AG04449 (cell line): ENCODE results near the gene SELP.

ENCODE experiments used
- CTCF ChIA-PET: fragments of 350-600 bp; formaldehyde crosslinking; extraction: SDS; loops from one replicate; lab custom pipeline; 2021; ENCODE audit warnings: antibody characterized with exemption; lab: Yijun Ruan, JAX
- POLR2A ChIA-PET: fragments of 400-600, 350-600 bp; formaldehyde crosslinking; extraction: SDS; loops from one replicate; lab custom pipeline; 2020; ENCODE audit warnings: antibody characterized with exemption, inconsistent platforms; lab: Yijun Ruan, JAX
- DNase-seq: peaks from one replicate; pipeline ENCODE4 v3.0.0-alpha.2; 2010; ENCODE audit warnings: low read depth, low spot score
- H3K4me3 ChIP-seq: 2 replicates; pipeline ENCODE4 v1.5.1; 2011; ENCODE audit warnings: low read depth, mild to moderate bottlenecking, control low read depth, low read length
- TF ChIP-seq, protein P1 (sequence below): IDR thresholded peaks from one replicate; pipeline ENCODE4 v1.5.1; 2011; ENCODE audit warnings: mild to moderate bottlenecking, moderate library complexity, low read length, control low read depth, inconsistent platforms; ENCODE audit not compliant: insufficient read depth; ENCODE audit errors: missing control alignments

The SELP gene

DNA sequence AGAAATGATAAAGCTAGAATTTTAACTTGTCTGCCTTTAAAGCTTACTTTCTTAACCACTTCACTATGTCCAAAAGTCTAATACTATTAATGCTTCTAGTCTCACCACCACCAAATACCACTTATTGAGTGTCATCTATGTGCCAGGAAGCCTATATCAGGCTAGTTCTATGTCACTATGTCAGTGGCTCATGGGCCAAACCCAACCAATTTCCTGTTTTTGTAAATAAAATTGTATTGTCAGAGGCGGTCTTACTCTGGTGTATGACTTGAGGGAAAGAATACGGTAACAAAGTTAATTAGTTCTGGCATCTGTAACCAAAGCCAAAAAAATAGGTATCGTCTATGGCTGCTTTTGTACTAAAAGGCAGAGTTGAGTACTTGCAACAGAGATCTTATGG, 58.5 kb downstream of the SELP start:
- ChIA-PET CTCF (no interaction called here), POLR2A (no interaction called here)
- no peak overlapping the region for H3K4me3 ChIP-seq
- no peak for DNase-seq
- TF ChIP-seq, protein P1, sequence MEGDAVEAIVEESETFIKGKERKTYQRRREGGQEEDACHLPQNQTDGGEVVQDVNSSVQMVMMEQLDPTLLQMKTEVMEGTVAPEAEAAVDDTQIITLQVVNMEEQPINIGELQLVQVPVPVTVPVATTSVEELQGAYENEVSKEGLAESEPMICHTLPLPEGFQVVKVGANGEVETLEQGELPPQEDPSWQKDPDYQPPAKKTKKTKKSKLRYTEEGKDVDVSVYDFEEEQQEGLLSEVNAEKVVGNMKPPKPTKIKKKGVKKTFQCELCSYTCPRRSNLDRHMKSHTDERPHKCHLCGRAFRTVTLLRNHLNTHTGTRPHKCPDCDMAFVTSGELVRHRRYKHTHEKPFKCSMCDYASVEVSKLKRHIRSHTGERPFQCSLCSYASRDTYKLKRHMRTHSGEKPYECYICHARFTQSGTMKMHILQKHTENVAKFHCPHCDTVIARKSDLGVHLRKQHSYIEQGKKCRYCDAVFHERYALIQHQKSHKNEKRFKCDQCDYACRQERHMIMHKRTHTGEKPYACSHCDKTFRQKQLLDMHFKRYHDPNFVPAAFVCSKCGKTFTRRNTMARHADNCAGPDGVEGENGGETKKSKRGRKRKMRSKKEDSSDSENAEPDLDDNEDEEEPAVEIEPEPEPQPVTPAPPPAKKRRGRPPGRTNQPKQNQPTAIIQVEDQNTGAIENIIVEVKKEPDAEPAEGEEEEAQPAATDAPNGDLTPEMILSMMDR = no peak

DNA sequence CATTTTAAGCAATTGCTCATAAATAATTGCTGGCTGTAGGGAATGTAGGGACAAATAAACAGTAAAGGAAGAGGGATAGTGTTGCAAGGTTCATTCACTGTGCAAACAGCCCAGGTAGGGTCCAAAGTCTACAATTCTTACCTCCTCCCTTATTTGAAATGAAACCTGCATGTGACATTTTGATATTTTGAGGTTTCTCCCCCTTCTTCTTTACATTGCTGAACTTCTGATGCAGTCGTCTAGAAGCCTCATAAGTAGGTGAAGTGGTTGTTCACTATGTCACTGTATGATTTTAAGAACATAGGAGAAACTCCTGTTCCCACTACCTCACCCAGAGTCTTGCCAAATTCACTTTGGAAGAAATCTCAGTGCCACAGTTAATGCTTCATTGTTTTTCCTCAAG, 59.8 kb downstream of the SELP start:
- DNase-seq = no peak
- POLR2A ChIA-PET = no interaction called here
- TF ChIP-seq, protein P1 = no peak
- no peak overlapping the region for H3K4me3 ChIP-seq
- CTCF ChIA-PET = no interaction called here

DNA sequence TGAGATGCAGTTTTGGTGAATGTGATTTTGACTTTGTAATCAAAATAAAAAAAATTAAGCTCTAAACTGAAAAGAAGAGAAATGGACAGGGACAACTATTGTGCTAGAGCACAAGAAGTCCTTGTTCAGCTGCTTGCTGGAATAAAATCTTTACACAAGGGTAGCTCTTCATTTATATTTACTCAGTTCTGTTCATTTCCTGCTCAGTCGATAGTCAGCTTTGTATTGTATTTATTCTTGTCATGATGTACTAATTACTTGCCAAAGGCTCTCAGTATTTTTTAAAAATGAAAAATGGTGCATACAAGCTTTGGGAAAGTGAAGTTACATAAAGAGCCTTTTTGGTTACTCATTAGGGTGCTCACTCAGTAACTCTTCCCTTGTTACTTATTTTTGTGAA, 61.4 kb downstream of the SELP start:
- CTCF ChIA-PET = interaction anchor here (0.9 to 1.6 kb wide), 4 partner anchors 16 to 23 kb away, joined by 3 to 6 read pairs (median 4); no protein-coding TSS in a partner anchor
- no peak for DNase-seq
- POLR2A ChIA-PET = no interaction called here
- TF ChIP-seq, protein P1 = no peak
- H3K4me3 ChIP-seq = no peak overlapping the region

DNA sequence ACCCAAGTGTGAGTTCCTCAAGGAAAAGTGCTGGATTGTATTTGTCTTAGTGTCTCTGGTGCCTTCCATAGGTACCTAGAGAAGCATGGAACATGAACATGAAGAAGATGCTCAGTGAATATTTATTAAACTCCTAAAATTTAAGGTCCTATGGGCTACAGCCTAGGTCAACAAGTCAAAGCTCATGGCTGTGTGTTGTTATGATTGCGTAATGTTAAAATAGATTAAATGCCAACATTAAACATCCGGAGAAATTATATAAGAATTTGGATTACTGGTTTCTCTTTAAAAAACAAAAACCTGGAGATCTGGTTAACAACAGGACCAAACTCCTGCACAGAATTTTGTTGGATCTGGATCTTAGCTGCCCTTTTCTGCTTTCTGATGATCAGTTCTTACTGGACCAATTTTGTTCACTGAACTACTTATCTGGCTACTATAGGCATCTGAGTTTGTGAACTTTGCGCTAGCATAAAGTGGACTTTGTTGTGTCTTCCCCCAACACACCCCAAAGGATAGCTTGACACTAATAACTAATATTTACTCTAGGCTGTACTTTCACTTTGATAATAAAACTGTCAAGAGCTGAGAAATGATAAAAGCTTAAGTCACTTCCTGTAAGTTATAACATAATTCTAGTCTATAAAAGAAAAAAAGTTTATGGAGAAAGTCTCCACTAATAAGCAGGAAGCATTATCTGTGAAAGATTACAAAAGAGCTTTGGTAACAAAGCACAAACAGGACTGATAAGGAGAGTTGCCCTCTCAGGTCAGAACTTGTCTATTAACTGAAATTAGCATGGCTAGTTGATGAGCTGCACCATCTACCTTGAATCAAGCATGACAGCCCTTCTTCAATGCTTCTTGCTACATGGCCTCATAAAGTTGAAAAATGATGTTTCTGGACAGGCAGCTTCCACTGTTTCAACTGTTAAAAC, 64.3 kb downstream of the SELP start:
- ChIA-PET POLR2A (no interaction called here), CTCF (no interaction called here)
- TF ChIP-seq, protein P1 = no peak
- DNase-seq = no peak
- no peak overlapping the region for H3K4me3 ChIP-seq

DNA sequence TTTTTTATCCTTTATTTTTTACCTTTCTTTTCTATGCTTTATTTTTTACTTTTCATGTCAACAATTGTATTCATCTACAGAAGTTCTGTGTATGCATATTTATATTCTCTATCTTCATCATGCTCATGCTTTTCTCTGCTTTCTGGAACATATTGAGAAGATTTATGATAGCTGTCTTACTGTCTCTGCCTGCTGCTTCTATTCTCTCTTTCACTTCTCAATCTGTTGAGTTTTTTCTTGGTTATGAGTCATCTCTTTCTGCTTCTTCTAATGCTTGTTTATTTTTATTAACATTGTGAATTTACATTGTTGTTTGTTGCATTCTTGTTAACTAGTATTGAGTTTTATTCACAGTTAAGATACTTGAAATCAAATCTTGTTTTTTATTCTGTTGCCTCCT, 66.3 kb downstream of the SELP start:
- TF ChIP-seq, protein P1 = no peak
- ChIA-PET CTCF (no interaction called here), POLR2A (no interaction called here)
- DNase-seq = no peak
- H3K4me3 ChIP-seq = no peak overlapping the region

DNA sequence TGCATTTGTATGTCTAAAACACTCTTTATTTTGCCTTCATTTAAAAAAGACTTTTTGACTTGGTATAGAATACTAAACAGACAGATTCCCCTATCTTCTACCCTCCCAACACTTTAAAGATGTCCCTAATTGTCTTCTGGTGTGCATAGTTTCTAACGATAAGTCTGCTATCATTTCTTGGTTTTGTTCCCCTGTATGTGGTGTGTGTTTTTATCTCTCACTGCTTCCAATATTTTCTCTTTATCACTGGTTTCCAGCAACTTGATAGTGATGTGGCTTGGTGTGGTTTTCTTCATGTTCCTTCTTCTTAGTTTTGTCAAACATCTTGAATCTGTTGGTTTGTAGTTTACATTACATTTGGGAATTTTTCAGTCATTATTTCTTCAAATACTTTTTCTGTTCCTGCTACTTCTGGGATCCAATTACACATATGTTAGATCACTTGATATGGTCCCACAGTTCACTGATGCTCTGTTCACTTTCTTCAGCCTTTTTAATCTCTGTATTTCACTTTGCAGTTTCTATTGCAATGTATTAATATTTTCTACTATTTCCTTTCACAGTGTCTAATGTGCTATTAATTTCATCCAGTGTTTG, 66.8 kb downstream of the SELP start:
- ChIA-PET POLR2A (no interaction called here), CTCF (no interaction called here)
- H3K4me3 ChIP-seq = no peak overlapping the region
- no peak for DNase-seq
- TF ChIP-seq, protein P1 = no peak
